ENCODE results near the gene ABCC5.

Gene ABCC5

GRCh38 chr3:183968666-183969245 lies 48.9 kb downstream of the ABCC5 start:
- H3K36me3 ChIP-seq (replicated peaks; ENCODE audit: insufficient read depth, low read length) = no peaks in the 10 kb centered on the region
- no peak overlapping the region for H3K9ac ChIP-seq (ENCODE audit: low read length)
- no peaks in the 10 kb centered on the region for H3K9me2 ChIP-seq (replicated peaks; ENCODE audit: insufficient read depth, low read length)
- H3F3A ChIP-seq (ENCODE audit: insufficient read depth, low read length) = no peaks in the 10 kb centered on the region
- no peak overlapping the region for H3K27ac ChIP-seq (ENCODE audit: low read length)
- H3K4me2 ChIP-seq (ENCODE audit: low read depth, low read length) = no peak overlapping the region
- TF ChIP-seq EZH2 (optimal IDR thresholded peaks at IDR 0.05; ENCODE audit: low read depth, low read length) (no peak), EZH2phosphoT487 (IDR thresholded peaks at IDR 0.05; ENCODE audit: low read length) (no peak)
- TF ChIP-seq, protein P1, sequence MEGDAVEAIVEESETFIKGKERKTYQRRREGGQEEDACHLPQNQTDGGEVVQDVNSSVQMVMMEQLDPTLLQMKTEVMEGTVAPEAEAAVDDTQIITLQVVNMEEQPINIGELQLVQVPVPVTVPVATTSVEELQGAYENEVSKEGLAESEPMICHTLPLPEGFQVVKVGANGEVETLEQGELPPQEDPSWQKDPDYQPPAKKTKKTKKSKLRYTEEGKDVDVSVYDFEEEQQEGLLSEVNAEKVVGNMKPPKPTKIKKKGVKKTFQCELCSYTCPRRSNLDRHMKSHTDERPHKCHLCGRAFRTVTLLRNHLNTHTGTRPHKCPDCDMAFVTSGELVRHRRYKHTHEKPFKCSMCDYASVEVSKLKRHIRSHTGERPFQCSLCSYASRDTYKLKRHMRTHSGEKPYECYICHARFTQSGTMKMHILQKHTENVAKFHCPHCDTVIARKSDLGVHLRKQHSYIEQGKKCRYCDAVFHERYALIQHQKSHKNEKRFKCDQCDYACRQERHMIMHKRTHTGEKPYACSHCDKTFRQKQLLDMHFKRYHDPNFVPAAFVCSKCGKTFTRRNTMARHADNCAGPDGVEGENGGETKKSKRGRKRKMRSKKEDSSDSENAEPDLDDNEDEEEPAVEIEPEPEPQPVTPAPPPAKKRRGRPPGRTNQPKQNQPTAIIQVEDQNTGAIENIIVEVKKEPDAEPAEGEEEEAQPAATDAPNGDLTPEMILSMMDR (IDR thresholded peaks at IDR 0.05; ENCODE audit: low read length) = no peak
- H3K4me3 ChIP-seq (ENCODE audit: low read length) = no peak overlapping the region
- H3K4me1 ChIP-seq (ENCODE audit: low read length) = no peaks in the 10 kb centered on the region
- no peak for DNase-seq
- H2AFZ ChIP-seq (ENCODE audit: low read length) = no peak overlapping the region
- no peaks in the 10 kb centered on the region for H3K9me3 ChIP-seq (replicated peaks; ENCODE audit: insufficient read depth, low read length)
- no peaks in the 10 kb centered on the region for H3K27me3 ChIP-seq (replicated peaks; ENCODE audit: insufficient read depth, low read length)
- H3K79me2 ChIP-seq (ENCODE audit: low read length) = no peaks in the 10 kb centered on the region
- no peaks in the 10 kb centered on the region for H4K20me1 ChIP-seq (ENCODE audit: insufficient read depth, low read length)

- H3K27ac ChIP-seq (ENCODE audit: low read length) = no peak overlapping the region
- no peak for DNase-seq
- H4K20me1 ChIP-seq (ENCODE audit: insufficient read depth, low read length) = no peaks in the 10 kb centered on the region
- H3F3A ChIP-seq (ENCODE audit: insufficient read depth, low read length) = no peaks in the 10 kb centered on the region
- H3K9ac ChIP-seq (ENCODE audit: low read length) = no peak overlapping the region
- no peak overlapping the region for H3K4me2 ChIP-seq (ENCODE audit: low read depth, low read length)
- no peak overlapping the region for H3K4me3 ChIP-seq (ENCODE audit: low read length)
- TF ChIP-seq EZH2 (optimal IDR thresholded peaks at IDR 0.05; ENCODE audit: low read depth, low read length) (no peak), EZH2phosphoT487 (IDR thresholded peaks at IDR 0.05; ENCODE audit: low read length) (no peak)
- TF ChIP-seq, protein P1 (IDR thresholded peaks at IDR 0.05; ENCODE audit: low read length) = no peak
- H2AFZ ChIP-seq (ENCODE audit: low read length) = no peak overlapping the region
- no peaks in the 10 kb centered on the region for H3K4me1 ChIP-seq (ENCODE audit: low read length)
- H3K79me2 ChIP-seq (ENCODE audit: low read length) = no peaks in the 10 kb centered on the region
- no peaks in the 10 kb centered on the region for H3K36me3 ChIP-seq (replicated peaks; ENCODE audit: insufficient read depth, low read length)
- H3K27me3 ChIP-seq (replicated peaks; ENCODE audit: insufficient read depth, low read length) = no peaks in the 10 kb centered on the region
- H3K9me2 ChIP-seq (replicated peaks; ENCODE audit: insufficient read depth, low read length) = no peaks in the 10 kb centered on the region
- no peaks in the 10 kb centered on the region for H3K9me3 ChIP-seq (replicated peaks; ENCODE audit: insufficient read depth, low read length)
These were observed 50.0 kb downstream of the ABCC5 start for GRCh38 chr3:183967693-183968092.

GRCh38 chr3:183966361-183966791 lies 51.3 kb downstream of the ABCC5 start:
- Histone ChIP-seq H3K27ac (ENCODE audit: low read length) (no peak overlapping the region), H3K9ac (ENCODE audit: low read length) (no peak overlapping the region), H3K4me2 (ENCODE audit: low read depth, low read length) (no peak overlapping the region), H3K9me3 (replicated peaks; ENCODE audit: insufficient read depth, low read length) (no peaks in the 10 kb centered on the region), H3K9me2 (replicated peaks; ENCODE audit: insufficient read depth, low read length) (no peaks in the 10 kb centered on the region), H3K4me1 (ENCODE audit: low read length) (no peaks in the 10 kb centered on the region), H3K4me3 (ENCODE audit: low read length) (no peak overlapping the region), H3K36me3 (replicated peaks; ENCODE audit: insufficient read depth, low read length) (no peaks in the 10 kb centered on the region), H4K20me1 (ENCODE audit: insufficient read depth, low read length) (no peaks in the 10 kb centered on the region), H2AFZ (ENCODE audit: low read length) (no peak overlapping the region), H3K79me2 (ENCODE audit: low read length) (no peaks in the 10 kb centered on the region), H3K27me3 (replicated peaks; ENCODE audit: insufficient read depth, low read length) (no peaks in the 10 kb centered on the region), H3F3A (ENCODE audit: insufficient read depth, low read length) (no peaks in the 10 kb centered on the region)
- TF ChIP-seq, protein P1 (IDR thresholded peaks at IDR 0.05; ENCODE audit: low read length) = no peak
- no peak for TF ChIP-seq EZH2phosphoT487 (IDR thresholded peaks at IDR 0.05; ENCODE audit: low read length)
- TF ChIP-seq EZH2 (optimal IDR thresholded peaks at IDR 0.05; ENCODE audit: low read depth, low read length) = no peak
- DNase-seq = no peak

Measured in MM.1S (cell line).